NCI-H187 treated with DMSO at 0.1 percent for 48 hours (cell line): ENCODE results near the gene OR6B2.
"Not testable (repeated sequence)": the region's sequence is repeated elsewhere in the genome, so short reads cannot be mapped to it uniquely, and the experiment has no call there.

Experiments used
- DNase-seq: peaks from one replicate; lab custom pipeline; 2025; lab: John Stamatoyannopoulos, UW

Gene OR6B2

DNA sequence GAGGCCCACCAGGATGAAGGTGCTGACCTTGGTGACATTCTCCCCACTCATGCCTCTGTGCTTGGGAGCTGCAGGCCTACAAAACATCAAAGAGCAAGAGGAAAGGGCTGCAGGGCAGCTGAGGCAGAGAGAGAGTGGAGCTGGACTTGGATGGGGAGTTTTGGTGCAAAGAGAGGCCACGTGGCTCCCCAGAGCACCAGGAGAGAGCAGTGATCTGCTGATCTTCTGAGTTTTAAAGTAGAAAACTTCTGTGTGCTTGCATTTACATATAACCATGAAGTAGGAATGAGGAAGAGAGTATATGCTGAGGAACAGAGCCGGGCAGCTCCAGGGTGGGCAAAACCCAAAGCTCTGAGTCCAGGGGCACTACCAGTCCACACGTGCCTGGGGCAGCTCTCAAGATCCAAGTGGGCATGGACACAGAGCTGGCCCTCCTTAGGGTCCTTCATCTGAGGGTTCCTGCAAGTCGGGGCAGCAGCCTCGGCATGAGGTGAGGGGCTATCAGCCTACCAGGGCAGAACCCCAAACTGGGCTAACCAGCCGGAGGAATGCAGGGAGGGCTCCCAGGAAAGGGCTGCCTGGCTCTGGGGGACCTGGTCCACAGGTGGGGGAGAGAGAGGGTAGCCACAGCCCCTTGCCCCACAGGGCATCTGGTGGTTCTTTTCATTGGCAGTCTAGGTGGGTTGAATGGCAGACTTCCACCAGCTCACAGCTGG, at the start of gene OR6B2:
Gene OR6B2, minus strand, starts transcription at position 51 of the 716 bp plus-strand sequence. Its CDS starts 0 bp downstream, at position 51.
- DNase-seq: no peak

DNA sequence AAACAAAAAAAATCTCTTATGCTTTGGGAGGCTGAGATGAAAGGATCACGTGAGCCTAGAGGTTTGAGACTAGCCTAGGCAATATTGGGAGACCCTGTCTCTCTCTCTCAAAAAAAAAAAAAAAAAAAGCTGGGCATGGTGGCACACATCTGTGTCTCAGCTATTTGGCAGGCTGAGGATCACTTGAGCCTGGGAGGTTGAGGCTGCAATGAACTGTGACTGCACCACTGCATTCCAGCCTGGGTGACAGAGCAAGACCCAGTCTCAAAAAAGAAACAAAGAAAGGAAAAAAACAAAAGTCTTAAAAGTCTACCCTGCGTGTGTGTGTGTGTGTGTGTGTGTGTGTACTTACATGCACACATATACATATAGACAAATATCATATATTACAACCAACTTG, 48.4 kb upstream of the OR6B2 start:
- no peak for DNase-seq

DNA sequence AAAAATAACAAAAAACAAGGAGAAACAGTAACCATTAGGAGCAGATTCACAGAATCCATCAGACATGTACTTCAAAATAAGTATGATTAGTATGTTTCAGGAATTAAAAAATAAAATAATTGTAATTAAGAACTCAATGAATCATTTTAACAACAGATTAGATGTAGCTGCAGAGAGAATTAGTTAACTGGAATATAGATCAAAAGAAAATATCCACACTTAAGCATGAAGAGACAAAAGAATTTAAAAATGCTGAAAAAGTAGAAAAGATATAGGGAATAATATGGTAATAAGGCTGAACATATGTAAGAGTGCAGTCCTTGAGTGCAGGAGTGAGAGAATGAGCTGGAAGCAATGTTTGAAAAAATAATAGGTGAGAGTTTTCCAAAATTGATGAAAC, 47.2 kb upstream of the OR6B2 start:
- DNase-seq: no peak

DNA sequence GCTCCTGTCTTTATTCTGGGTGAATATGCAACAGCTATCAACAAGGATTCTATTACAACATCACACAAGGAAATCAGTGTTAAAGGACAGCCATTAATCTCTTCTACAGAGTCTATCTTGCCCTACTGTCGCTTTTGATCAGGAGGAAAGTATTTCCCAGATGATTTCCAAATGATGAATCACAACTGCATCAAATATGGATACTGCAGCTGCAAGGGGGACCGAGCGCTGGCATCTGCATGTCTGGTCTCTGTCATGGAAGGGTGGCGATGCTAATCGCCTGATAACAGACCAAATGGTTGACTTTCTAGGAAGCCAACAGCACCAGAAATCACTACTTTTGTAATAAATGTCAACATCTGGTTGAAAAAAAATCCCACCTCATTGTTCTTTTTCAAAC, 44.3 kb upstream of the OR6B2 start:
- no peak for DNase-seq

DNA sequence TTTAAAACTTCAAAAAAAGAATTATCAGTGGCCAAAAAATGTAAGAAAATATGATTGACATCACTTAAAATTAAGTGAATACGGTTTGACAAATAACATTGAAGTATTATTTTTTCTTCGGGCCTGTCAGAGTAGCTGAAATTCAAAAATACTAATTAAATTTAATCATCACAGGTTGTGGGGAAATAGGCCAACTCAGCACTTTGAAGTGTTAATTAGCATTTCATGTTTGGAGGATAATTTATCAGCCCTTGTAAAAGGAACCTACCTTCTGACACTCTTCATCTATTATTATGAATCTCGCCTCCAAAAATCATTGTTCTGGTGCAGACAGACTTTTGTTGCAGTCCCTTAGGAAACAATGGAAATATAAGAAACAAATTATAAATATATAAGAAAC, 40.7 kb upstream of the OR6B2 start:
- no peak for DNase-seq

DNA sequence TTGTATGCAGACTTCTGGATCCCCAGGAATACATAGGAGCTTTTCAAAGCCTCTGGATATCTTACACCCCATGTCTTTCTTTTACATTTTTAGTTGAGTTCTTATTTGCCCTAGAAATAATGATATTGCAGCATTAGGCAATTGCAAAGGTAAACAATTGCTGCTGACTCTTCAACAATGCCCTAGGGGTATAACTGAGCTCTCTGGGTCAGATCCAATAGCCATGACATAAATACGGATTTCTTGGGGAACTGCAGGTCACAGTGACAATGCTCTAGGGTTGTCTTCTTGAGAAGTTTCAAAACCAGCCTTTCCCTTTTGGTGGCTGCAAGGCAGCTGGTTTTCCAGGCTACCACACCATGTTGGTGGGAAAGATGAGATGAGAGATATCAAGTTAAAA, 39.6 kb upstream of the OR6B2 start:
- DNase-seq: no peak

DNA sequence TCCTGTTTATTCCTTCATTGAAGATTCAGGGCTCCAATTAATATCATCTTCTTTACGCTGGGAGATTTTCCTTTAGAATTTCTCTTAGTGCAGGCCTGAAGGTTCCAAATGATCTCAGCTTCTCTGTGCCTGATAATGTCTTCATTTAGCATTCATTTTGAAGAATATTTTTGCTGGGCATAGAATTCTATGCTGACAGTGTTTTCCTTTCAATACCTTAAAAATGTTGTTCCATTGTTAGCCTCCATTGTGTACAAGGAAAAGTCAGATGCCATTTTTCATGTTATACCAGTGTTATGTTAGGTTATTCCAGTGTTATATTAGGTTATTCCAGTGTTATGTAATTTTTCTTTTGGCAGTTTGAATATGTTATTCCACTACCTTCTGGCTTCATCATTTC, 38.0 kb upstream of the OR6B2 start:
- no peak for DNase-seq

DNA sequence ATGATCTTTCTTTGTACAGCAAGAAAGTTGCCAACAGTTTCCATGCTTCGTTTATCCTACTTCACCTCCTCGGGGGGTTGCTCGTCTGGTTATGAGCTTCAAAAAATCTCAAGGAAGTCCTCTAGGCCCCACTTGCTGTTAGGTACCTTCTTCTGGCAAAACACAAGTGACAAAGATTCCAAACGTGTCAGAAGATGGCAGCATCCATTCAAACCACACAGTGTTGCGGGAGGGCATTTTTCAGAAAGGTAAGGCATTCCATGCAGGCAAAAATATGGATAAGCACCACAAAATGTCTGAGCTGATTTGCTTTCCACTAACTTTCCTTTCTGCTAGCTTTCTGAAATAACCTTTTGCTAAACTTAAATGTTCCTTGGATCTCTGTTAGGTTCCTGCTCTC, 36.3 kb upstream of the OR6B2 start:
- DNase-seq: no peak

DNA sequence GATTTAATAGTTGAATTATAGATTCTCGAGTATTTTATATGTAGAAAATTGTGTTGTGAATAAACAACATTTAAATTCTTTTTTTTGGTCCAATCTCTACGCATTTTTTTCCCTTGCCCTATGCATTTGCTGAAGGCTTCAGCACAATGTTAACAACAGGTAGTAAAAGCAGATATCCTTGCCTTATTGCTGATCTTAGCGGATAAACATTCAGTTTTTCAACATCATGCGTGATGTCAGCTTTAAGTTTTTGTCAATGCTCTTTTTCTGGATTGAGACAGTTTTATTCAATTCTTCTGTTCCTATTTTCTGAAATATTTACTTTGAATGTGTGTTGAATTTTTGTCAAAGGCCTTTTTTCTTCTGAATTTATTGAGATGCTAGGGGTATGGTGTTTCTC, 34.7 kb upstream of the OR6B2 start:
- DNase-seq: no peak

DNA sequence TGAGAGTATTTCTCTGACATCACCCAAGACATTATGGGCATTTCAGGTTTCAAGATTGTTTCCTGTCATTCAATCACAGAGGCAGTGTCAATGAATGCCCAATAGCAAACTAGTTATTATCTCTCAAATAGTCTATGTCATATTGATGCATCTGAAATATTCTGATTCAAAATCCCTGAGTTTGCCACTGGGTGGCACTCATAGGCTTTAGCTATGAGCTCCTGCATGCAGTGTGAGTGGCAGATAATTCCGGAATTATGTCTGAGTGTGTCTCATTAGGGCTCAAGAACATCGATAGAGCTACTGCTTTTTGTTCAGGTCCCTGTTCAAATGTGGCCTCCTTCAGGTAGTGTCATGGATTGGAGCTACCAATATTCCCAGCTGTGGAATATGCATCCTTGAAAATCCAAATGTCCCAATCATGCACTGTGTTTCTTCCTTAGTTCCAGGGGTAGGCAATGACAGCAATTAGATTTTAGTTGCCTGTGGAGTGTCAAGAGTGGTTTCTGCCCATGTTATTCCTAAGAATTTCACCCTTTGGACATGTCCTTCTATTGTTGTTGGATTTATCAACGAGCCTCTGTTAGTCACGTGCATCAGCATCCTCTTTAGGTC, 30.9 kb upstream of the OR6B2 start:
- no peak for DNase-seq

DNA sequence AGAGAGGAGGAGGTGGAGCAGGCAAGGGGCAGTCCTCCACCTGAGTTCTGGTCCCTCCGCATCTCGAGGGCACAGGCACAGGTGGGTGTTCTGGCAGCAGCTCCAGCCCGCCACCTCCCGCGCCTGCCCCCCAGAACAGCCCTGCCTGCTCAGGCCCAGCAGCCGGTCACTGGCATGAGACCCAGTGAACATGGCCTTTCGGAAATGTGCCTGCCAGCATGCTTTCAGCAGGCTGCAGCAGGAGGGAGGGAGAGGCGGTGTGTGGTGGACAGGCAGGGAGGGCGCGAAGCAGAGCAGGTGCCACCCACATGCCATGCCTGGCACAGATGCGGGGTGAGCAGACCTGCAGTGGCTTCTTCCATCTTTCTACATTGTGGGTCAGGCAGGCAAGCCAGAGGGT, 26.4 kb upstream of the OR6B2 start:
- no peak for DNase-seq

DNA sequence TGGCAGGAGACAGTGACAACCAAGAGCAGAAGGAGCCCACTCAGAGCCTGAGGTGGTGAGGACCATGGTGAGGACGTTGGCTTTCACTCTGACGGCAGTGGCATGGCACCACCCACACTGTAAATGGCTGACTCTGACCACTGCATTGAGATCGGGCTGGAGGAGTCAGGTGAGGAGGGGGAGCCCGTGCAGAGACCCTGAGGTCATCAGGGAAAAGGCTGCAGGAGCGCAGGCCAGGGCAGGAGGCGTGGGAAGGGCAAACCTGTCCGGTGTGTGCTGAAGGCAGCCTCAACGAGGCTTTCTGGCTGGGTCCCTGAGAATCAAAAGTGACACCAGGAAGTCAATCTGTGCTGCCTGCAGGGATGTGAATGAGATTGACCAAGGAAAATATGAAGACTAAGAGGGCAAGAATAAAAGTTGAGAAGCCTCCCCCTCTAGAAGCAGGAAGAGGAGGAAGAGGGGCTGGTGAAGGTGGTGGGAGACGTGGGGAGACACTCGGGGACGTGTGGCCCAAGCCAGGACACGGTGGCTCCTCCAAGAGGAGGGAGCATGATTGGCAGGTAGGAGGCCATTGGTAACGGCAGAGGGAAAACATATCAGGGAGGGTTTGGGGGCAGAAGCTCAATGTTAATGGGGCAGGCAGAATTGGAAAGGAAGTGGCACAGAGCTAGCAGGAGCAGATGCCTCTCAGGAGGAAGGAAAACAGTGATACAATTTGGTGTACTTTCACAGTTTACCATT, 25.1 kb upstream of the OR6B2 start:
- no peak for DNase-seq

DNA sequence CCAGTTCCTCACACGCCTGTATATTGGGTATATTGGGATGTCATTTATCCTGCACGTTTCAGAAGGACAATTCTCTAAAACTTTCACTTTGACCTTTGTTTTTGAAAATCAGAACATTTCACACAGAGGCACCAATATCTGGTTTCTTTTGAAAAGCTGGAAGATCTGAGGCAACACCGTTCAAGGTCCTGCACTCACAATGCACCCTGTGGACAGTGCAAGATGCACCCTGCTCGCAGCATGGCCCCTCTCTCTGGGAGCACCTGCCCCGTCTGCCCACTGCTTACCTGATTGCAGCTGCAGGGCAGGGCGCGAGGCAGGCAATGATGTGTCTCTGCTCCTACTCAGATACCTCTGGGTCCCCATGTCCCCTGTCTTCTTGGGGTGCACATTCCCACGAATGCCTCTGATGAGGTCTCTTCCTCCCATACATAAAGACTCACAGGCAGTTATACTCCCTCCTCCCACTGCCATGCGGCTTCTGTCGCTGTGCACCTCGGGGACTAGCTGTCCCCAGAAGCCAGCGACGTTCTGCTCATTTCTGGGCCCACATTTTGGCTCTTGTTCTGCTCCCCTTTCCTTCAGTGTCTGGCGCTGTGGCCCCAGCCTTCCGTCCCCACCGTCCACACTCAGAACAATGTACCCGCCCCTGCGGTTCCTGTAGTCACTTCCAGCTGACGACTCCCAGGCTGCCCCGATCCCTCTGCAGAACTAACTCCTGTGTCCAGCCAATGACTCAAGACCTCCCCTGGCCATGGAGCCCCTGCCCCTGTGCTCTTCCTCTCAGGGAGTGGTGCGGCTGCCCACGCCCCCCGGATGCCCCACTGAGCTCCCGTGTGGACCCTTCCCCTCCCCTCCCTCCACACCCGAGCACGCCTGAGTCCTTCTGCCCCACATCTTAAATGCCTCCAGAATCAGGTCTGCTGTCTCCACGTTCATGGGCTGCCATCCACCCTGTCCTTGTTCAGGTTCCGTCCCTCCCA, 23.2 kb upstream of the OR6B2 start, which contains the start of gene OR6B3:
Gene OR6B3, minus strand, starts transcription at position 349 of the 983 bp plus-strand sequence.
- DNase-seq: no peak

DNA sequence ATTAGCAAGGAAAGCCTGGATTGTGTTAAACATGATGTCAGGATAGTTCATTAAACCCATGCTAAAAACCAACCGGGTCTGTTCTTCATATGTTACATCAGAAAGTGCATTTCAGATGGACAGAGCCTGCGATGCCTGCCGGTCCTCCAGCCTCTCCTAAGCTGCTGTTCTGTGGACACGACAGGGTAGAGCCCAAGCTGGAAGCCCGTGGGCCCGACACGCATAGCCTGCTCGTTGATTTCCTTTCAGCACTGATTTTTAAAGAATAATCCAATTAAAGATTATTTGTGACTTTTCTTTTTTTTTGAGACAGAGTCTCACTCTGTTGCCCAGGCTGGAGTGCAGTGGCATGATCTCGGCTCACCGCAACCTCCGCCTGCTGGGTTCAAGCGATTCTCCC, 22.3 kb upstream of the OR6B2 start:
- DNase-seq: no peak

DNA sequence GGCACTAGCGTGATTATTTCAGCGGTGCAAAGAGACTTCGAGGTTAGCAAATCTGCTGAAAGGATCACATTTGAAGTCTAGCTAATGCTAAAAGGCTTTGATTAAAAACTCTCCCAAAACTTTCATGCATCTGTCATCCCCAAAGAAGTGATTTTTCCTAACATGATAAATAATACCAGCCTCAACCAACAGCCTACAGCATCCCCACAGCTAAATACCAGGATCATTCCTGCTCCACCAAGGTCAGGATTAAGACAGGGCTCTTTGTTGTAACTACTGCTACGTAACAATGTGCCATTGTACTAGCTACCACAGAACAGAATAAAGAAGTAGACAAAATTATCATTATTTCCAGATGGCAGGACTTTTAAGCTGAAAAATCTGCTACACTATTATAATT, 21.5 kb upstream of the OR6B2 start:
- no peak for DNase-seq

DNA sequence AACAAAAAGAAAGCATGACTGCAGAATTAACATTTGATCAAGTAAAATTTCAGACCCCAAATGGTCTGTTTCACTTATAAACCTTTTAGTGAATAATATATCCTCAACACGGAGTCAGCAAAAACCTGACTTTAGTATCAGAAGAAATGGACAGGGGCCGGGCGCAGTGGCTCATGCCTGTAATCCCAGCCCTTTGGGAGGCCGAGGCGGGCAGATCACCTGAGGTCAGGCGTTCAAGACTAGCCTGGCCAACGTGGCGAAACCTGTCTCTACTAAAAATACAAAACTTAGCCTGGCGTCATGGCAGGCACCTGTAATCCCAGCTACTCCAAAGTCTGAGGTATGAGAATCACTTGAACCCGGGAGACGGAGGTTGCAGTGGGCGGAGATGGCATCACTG, 20.0 kb upstream of the OR6B2 start:
- DNase-seq: no peak

DNA sequence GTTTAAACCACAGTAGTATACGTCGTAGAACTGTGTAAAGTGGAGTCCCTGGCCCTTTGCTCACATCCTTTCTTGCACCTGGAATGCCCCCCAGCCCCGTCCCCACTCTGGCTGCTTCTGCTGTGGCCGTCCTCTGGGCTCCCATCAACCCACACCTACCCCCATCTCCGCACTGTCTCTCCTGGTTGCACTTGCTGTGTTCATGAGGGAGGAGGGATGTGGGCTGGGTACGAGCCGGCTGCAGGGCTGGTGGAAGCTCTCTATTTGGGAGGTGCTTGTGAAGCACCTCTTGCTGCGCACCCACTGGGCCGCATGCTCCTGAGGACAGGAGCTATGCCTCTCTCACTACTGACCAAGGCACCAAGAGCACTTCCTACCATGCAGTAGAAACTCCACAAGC, 18.0 kb upstream of the OR6B2 start:
- no peak for DNase-seq

DNA sequence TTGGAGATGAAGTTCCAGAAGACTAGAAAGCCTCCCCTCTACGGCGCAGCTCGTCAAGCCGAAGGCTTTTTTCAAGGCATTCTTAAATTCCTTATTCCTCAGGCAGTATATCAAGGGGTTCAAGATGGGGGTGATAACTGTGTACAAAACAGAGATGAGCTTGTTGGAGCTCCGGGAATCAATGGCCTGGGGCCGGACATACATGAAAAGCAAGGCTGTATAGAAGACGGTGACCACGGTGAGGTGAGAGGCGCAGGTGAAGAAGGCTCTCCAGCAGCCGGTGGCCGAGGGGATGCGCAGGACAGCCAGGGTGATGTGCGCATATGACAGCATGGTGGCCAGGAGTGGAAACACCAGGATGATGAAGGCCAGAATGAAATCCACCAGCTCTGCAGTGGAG, 14.9 kb upstream of the OR6B2 start:
- no peak for DNase-seq

DNA sequence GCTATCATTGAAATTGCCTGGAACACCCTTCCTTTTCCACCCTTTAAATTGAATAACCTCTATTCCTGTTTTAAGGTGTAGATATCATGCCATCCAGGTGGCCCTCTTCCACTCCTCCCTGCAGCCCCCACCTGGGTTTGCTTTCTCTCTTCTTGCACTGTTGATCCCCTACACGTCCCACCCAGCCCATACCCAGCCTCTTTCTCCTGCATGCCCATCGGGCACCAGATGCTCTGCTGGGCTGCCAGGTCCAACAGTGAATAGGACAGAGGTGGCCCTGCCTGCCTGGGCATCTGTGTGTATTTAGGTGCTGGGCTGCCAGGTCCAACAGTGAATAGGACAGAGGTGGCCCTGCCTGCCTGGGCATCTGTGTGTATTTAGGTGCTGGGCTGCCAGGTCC, 13.9 kb upstream of the OR6B2 start:
- DNase-seq: not testable (repeated sequence)

DNA sequence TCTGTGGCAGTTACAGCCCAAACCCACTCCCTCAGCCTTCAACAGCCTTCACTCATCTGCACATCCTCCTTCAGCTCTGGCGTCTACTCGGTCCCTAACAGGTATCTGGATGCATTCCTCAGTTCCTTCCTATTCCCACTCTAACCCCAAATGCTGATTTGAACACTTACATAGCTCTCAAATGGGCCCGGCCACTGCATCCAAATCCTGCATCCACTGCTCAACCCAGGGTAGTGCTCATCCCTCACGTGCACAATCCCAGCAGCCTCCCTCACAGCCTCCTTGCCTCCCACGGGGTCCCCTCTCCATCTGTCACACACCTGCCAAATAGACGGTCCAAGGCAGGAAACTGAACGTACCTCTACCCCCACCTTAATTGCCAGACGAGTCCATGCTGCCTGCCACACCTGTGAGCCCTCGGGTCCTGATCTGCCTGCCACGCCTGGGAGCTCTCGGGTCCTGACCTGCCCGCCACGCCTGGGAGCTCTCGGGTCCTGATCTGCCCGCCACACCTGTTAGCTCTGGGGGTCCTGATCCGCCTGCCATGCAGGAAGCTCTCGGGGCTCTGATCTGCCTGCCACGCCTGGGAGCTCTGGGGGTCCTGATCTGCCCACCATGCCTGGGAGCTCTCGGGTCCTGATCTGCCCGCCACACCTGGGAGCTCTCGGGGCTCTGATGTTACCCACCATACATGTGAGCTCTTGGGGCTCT, 13.2 kb upstream of the OR6B2 start:
- no peak for DNase-seq

DNA sequence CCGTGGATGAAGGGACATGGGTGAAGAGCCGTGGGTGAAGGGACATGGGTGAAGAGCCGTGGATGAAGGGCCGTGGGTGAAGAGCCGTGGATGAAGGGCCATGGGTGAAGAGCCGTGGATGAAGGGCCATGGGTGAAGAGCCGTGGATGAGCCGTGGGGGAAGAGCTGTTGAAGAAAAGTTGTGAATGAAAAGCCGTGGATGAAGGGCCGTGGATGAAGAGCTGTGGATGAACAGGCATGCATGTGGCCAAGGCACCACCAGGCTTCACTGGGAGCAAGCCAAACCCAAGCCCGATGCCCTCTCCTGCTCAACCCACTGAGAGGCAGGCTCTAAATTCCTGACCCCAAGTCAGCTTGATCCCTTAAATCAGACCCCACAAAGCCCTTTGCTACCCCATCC, 12.5 kb upstream of the OR6B2 start:
- no peak for DNase-seq
